Activated naive CD4-positive, alpha-beta T cell treated with Interleukin-2 at 50 U/mL for 16 hours (primary cell): ENCODE data around the gene CT83.

Experiments used
- DNase-seq: peaks from one replicate; pipeline ENCODE4 v3.0.0-alpha.2; 2020

The CT83 gene

GRCh38 chrX:116462822-116463221, at the start of gene CT83:
TSS of gene CT83 (minus strand) at chrX:116462976. CDS start at chrX:116462856, 120 bp downstream.
- no peak for DNase-seq

- no peak for DNase-seq
Measured at GRCh38 chrX:116499780-116500179, 37.0 kb upstream of the CT83 start.

GRCh38 chrX:116493271-116493670, 30.5 kb upstream of the CT83 start:
- no peak for DNase-seq

- no peak for DNase-seq
Measured at GRCh38 chrX:116490104-116490503, 27.3 kb upstream of the CT83 start.

- no peak for DNase-seq
Measured at GRCh38 chrX:116480059-116480458, 17.3 kb upstream of the CT83 start.

- DNase-seq = no peak
Measured at GRCh38 chrX:116449156-116449555, 13.6 kb downstream of the CT83 start.

- no peak for DNase-seq
Measured at GRCh38 chrX:116436358-116436816, 26.4 kb downstream of the CT83 start, which contains the start of gene SLC6A14. TSS of gene SLC6A14 (plus strand) at chrX:116436606. CDS start at chrX:116436710, 104 bp downstream.

- DNase-seq = no peak
Measured at GRCh38 chrX:116435597-116435996, 27.2 kb downstream of the CT83 start.

- DNase-seq = no peak
Measured at GRCh38 chrX:116427978-116428377, 34.8 kb downstream of the CT83 start.

- DNase-seq = no peak
Measured at GRCh38 chrX:116417968-116418367, 44.8 kb downstream of the CT83 start.

- DNase-seq = no peak
Measured at GRCh38 chrX:116417214-116417613, 45.6 kb downstream of the CT83 start.

GRCh38 chrX:116413273-116413672, 49.5 kb downstream of the CT83 start:
- no peak for DNase-seq
